ENCODE results near the gene NKG7.
"Not testable (repeated sequence)": the region's sequence is repeated elsewhere in the genome, so short reads cannot be mapped to it uniquely, and the experiment has no call there.

NKG7 gene

DNA sequence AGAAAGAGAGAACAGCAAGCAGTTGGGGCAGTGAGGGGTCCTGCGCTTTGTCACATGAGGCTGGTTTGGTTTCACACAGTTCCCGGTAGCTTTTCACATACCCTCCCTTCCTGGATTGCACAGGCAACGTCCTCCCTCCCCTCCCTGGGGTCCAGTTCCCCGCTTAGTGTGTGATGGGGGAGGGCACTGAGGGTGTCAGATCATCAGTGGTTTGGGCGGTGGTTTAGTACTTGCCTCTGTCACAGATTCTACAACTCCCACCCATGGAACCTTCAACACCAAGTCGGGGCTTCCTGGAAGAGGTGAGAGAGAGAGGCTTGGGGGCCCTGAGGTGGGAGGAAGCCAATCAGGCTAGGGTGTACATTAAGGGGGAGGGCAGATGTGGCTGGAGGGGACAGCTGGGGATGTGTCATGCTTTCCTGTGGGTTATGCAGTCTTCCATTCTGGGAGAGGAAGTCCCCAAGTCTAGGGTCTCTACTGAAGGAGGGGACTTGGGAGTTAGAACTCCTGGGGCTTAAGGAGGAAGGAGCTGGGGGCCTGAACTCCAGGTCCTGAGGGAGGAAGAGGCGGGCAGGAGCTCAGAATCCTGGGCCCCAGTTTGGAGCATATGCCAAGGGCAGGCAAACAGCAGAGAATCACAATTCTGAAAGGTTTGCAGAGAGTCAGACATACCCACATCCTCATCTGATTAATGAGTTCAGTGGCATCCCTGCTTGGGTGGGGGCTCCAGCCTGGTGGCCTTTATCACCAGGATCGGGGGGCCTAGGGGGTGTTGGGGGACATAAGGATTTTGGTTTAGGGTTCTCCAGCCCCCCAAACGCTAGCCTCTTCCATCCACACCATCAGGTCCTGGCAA is at the start of gene NKG7:
Gene NKG7, minus strand, starts transcription at position 6 of the 856 bp plus-strand sequence. CDS start 119 bp downstream, outside the sequence.
- DNase-seq, result peak; percentile 88

DNA sequence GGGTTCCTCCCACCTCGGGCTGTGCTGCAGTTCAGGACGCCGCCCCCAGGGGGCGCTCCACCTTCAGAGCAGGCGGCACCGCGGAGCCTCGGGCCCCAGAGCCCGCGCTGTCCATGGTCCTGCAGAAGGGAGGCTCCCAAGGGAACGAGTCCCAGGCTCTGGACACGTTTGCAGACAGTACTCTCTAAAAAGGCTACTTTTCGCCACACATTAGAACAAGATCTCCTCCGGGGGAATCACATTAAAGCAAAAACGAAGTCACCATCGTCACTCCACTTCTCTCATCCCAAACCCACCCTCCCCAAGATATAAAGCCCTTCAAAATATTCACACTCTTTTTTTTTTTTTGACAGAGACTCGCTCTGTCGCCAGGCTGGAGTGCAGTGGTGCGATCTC is 49.6 kb upstream of the NKG7 start:
- peak; percentile 100 for DNase-seq

GRCh38 chr19:51421229-51422052 is 49.0 kb upstream of the NKG7 start:
- DNase-seq, result peak; percentile 63

DNA sequence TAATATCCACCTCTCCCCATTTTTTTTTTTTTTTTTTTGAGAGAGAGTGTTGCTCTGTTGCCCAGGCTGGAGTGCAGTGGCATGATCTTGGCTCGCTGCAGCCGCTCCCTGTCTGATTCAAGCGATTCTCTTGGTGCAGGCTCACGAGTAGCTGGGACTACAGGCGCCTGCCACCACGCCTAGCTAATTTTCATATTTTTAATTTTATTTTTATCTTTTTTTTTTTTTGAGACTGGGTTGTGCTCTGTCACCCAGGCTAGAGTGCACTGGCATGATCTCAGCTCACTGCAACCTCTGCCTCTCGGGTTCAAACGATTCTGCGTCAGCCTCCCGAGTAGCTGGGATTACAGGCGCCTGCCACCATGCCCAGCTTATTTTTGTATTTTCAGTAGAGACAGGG is 48.1 kb upstream of the NKG7 start:
- not testable (repeated sequence) for DNase-seq

DNA sequence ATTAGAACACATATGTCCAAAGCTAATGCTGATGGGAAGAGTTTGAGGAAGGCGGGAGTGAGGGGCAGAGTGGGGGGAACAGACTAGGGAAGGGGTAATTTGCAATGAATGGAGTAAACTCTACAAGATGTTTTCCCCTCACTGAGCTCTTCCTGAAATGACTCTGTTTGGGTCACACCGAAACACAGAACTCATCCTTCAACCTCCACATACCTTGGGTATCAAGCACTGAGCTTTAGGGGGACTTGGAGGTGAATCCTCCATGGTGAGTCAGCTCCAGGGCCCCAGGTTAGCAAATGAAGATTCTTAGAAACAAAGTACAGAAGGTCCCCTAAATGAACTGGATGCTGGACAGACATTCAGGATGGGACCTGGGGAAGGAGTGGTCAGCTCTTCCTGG is 46.3 kb upstream of the NKG7 start:
- no peak for DNase-seq

GRCh38 chr19:51417810-51418157 is 45.3 kb upstream of the NKG7 start:
- DNase-seq, result no peak

GRCh38 chr19:51417107-51417809 is 44.8 kb upstream of the NKG7 start, which contains the start of gene SIGLEC10:
TSS of gene SIGLEC10 (minus strand) at chr19:51417642. CDS start at chr19:51417581, 61 bp downstream.
- peak; percentile 81 for DNase-seq

- DNase-seq, result not testable (repeated sequence)
Observed at GRCh38 chr19:51416422-51416821, 44.0 kb upstream of the NKG7 start.

DNA sequence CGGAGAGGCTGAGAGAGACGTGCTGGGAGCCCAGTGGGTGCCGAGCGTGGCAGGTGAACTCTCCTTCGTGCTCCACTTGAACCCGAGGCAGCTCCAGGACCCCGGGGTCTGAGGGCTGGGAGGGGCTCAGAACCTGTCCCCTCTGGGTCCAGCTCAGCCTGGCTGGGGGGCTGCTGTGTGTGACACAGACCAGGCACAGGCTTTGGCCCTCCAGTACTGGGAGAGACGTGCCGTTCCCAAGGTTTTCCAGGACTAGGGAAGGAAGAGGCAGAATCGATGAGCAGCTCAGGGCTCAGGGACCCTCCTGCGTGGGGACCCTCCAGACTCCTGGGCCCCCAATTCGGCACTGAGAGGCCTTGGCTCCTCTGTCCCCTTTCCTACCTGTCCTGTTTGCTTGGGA is 42.7 kb upstream of the NKG7 start:
- no peak for DNase-seq

DNA sequence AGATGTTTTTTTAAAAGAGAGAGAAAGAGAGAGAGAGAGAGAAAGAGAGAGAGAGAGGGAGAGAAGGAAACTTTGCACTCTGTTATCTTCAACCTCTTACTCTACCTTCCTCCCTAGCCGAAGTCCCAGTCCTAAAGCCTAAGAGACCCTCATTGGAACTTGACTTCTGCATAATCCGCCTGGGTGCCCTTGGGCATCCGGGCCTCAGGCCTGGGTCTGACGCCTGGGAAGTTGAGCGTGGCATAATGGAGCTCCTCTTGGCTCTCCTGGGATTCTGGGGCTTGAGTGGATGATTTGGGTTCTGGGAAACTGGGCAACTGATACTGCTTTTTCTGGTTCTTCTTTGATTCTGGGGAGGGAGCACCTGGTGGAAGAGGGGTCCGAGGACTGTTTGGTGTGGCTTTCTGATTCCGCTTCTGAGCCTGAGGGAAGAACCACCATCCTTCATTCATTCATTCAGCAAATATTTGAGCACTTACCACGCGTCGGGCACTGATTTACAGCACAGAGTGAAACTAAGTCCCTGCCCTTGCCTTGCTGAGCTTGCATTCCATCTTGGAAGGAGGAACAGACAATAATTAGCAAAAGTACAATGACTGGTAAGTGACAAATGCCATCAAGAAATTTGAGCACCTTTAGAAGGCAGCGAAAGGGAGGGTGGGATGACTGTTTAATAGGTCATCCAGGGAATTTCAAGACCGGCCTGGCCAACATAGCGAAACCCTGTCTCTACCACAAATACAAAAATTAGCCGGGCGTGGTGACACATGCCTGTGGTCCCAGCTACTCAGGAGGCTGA is 38.7 kb upstream of the NKG7 start:
- DNase-seq, result no peak

DNA sequence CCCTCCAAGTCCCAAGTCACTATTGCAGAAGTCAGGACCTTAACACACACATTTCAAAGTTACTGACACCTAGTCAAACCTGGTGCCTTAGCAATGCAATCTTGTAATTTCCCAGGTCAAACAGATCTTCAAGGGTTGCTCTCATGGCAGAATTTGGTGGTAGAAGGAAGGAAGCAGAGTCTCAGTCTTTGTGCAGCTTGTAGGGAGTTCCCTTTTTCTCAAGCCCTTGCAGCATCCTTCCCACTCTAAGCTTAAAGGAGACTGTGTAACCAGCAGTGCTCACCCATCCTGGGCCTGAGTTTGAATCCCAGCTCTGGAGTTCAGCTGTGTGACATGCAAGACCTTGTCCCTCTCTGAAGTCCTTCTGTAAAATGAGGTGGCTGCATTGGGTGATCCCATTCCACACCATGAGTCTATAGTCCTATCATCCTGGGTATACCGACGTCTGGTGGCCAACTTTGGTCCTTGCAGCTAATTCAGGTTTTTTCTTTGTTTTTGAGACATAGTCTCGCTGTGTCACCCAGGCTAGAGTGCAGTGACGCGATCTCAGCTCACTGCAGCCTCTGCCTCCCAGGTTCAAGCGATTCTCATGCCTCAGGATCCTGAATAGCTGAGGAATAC is 35.2 kb upstream of the NKG7 start:
- no peak for DNase-seq

GRCh38 chr19:51402117-51402516 is 29.7 kb upstream of the NKG7 start:
- no peak for DNase-seq

DNA sequence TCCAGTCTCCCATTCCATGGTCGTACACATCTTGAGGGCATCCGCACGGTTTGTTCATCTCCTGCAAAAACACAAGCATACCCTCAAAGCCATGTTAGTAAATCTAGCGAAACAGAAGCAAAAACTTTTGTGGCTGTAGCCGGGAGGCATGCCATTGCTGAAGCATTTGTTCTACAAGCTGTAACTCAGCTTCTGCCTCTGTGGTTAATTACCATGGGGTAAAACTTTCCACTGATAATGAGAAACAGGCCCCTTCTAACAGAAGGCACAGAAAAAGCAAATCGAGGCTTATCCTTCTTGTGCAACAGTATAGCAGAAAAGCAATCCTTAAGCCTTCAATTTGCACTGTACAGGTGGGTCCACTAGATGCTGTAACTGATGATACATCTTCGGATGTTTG is 27.5 kb upstream of the NKG7 start:
- not testable (repeated sequence) for DNase-seq

- no peak for DNase-seq
Observed at GRCh38 chr19:51399231-51399630, 26.8 kb upstream of the NKG7 start.

GRCh38 chr19:51398096-51398704 is 25.7 kb upstream of the NKG7 start:
- no peak for DNase-seq

- not testable (repeated sequence) for DNase-seq
Observed at GRCh38 chr19:51397453-51397852, 25.0 kb upstream of the NKG7 start.

GRCh38 chr19:51396175-51396574 is 23.7 kb upstream of the NKG7 start:
- DNase-seq, result no peak

GRCh38 chr19:51394050-51394836 is 21.8 kb upstream of the NKG7 start:
- peak; percentile 96 for DNase-seq

- DNase-seq, result no peak
Observed at GRCh38 chr19:51392701-51393100, 20.2 kb upstream of the NKG7 start.

DNA sequence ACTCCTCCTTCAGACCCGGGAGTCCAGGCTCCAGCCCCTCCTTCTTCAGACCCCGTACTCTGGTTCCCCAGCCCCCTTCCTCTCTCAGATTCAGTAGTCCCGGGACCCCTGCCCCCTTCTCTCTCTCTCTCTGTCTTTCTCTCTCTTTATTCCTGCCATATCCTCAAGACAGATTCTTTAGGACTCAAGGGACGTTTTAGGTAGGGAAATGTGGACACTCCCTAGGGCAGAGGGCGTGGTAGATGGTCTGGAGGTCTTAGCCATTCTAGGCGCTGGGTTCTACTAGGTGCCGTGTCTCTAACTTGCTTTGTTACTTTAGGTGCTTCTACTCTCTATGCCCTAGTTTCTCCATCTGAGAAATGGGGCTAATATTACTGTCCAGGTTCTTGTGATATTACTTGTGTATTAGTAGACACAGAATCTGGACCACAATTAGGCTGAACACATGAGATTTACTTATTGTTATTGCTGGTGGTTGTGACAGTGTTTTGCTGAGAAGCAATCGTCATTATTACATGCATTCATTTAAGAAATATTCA is 18.7 kb upstream of the NKG7 start:
- DNase-seq, result no peak
